ENCODE results near the gene TMEM253. TPM values are rescaled to one million over a fixed set of nuclear protein-coding genes. Genes with fewer than 3 reads are reported as not detected.

Gene TMEM253
- total and polyA plus RNA-seq, 9 of the 15 experiments (the other 6 are each of a cell fraction or from before 2014, with no cell fraction given): 0.11 to 0.61 (median 0.26) TPM; not detected in 3

DNA sequence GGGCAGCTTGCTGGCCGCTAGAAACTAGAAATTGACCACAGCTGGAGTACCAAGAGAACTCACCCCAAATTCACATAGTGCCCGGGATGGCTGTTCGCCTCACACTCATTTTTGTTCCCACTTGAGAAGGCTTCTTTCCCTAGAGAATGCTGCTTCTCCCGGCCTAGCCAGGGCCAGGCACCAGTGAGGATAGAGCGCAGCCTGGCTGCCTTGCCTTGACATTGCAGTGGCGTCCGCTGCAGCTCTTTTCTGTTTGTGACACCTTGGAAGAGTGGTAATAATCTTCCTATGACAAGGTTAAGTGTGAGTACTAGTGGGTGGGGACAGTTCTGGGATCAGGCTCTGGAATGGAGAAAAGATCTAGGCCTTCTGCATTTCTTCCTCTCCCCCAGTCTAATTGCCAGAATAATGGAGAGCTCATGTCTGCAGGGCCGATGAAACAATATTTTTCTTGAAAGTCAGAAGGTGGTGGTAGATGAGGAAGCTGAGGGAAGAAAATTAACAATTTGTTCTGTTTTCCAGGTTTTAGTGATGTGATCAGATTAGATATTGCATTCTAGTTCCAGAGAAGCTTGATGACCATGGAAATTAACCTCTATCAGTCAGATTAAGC is 3.7 kb downstream of the TMEM253 start (continued):
- TF ChIP-seq, protein P1, sequence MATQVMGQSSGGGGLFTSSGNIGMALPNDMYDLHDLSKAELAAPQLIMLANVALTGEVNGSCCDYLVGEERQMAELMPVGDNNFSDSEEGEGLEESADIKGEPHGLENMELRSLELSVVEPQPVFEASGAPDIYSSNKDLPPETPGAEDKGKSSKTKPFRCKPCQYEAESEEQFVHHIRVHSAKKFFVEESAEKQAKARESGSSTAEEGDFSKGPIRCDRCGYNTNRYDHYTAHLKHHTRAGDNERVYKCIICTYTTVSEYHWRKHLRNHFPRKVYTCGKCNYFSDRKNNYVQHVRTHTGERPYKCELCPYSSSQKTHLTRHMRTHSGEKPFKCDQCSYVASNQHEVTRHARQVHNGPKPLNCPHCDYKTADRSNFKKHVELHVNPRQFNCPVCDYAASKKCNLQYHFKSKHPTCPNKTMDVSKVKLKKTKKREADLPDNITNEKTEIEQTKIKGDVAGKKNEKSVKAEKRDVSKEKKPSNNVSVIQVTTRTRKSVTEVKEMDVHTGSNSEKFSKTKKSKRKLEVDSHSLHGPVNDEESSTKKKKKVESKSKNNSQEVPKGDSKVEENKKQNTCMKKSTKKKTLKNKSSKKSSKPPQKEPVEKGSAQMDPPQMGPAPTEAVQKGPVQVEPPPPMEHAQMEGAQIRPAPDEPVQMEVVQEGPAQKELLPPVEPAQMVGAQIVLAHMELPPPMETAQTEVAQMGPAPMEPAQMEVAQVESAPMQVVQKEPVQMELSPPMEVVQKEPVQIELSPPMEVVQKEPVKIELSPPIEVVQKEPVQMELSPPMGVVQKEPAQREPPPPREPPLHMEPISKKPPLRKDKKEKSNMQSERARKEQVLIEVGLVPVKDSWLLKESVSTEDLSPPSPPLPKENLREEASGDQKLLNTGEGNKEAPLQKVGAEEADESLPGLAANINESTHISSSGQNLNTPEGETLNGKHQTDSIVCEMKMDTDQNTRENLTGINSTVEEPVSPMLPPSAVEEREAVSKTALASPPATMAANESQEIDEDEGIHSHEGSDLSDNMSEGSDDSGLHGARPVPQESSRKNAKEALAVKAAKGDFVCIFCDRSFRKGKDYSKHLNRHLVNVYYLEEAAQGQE (IDR thresholded peaks at IDR 0.05; ENCODE audit: borderline replicate concordance): peak; percentile 86
- TF ChIP-seq, protein P1 (CRISPR knock-in tag; IDR thresholded peaks at IDR 0.05; ENCODE audit: low read depth): no peak
- TF ChIP-seq MTA3 (IDR thresholded peaks at IDR 0.05; ENCODE audit: borderline replicate concordance) (peak; percentile 44; the same call in 1 of the 2 replicates), KAT8 (IDR thresholded peaks at IDR 0.05; ENCODE audit: low read depth) (no peak), BCOR (IDR thresholded peaks at IDR 0.05) (0 out of 2 replicates have a peak, but pooled peaks have one; percentile 3), CBX8 (IDR thresholded peaks at IDR 0.05; ENCODE audit: borderline replicate concordance, extremely low read depth, low read depth, low read length, poor library complexity, severe bottlenecking) (no peak)
- TF ChIP-seq, protein P2, sequence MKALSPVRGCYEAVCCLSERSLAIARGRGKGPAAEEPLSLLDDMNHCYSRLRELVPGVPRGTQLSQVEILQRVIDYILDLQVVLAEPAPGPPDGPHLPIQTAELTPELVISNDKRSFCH (CRISPR knock-in tag; IDR thresholded peaks at IDR 0.05): no peak
- TF ChIP-seq, protein P2 (tag; IDR thresholded peaks at IDR 0.05): peak; percentile 85
- TF ChIP-seq, protein P3, sequence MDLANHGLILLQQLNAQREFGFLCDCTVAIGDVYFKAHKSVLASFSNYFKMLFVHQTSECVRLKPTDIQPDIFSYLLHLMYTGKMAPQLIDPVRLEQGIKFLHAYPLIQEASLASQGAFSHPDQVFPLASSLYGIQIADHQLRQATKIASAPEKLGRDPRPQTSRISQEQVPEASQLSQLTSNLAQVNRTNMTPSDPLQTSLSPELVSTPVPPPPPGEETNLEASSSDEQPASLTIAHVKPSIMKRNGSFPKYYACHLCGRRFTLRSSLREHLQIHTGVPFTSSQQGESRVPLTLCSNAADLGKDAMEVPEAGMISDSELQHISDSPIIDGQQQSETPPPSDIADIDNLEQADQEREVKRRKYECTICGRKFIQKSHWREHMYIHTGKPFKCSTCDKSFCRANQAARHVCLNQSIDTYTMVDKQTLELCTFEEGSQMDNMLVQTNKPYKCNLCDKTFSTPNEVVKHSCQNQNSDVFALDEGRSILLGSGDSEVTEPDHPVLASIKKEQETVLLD (IDR thresholded peaks at IDR 0.05): 0 out of 2 replicates have a peak, but pooled peaks have one; percentile 1
- TF ChIP-seq, protein P4, sequence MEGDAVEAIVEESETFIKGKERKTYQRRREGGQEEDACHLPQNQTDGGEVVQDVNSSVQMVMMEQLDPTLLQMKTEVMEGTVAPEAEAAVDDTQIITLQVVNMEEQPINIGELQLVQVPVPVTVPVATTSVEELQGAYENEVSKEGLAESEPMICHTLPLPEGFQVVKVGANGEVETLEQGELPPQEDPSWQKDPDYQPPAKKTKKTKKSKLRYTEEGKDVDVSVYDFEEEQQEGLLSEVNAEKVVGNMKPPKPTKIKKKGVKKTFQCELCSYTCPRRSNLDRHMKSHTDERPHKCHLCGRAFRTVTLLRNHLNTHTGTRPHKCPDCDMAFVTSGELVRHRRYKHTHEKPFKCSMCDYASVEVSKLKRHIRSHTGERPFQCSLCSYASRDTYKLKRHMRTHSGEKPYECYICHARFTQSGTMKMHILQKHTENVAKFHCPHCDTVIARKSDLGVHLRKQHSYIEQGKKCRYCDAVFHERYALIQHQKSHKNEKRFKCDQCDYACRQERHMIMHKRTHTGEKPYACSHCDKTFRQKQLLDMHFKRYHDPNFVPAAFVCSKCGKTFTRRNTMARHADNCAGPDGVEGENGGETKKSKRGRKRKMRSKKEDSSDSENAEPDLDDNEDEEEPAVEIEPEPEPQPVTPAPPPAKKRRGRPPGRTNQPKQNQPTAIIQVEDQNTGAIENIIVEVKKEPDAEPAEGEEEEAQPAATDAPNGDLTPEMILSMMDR (IDR thresholded peaks at IDR 0.05 in 2 of 3, conservative IDR thresholded peaks at IDR 0.05 in 1 of 3; ENCODE audit: insufficient read depth in 2 of 3, low read depth in 1 of 3, low read length in 3 of 3): peak; percentile 92 to 93 (median 92)
- TF ChIP-seq, protein P5, sequence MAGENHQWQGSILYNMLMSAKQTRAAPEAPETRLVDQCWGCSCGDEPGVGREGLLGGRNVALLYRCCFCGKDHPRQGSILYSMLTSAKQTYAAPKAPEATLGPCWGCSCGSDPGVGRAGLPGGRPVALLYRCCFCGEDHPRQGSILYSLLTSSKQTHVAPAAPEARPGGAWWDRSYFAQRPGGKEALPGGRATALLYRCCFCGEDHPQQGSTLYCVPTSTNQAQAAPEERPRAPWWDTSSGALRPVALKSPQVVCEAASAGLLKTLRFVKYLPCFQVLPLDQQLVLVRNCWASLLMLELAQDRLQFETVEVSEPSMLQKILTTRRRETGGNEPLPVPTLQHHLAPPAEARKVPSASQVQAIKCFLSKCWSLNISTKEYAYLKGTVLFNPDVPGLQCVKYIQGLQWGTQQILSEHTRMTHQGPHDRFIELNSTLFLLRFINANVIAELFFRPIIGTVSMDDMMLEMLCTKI (IDR thresholded peaks at IDR 0.05; ENCODE audit: partially characterized antibody): no peak

Measured in K562 (cell line).